Measurements from ENCODE around the gene ATP5ME. TPM values are rescaled to one million over a fixed set of nuclear protein-coding genes. Genes with fewer than 3 reads are reported as not detected.

ATP5ME gene
- polyA plus RNA-seq, 3 donors, result 163 to 397 (median 367) TPM

- Histone ChIP-seq H3K4me2 (replicated peaks; ENCODE audit: extremely low read depth, low read length, poor library complexity, severe bottlenecking) (no peak overlapping the region), H3K9ac (ENCODE audit: insufficient read depth, low read length, poor library complexity, severe bottlenecking) (no peak overlapping the region), H2AFZ (ENCODE audit: insufficient read depth, low read depth, low read length, poor library complexity, severe bottlenecking) (no peak overlapping the region), H3K36me3 (replicated peaks in 1 of 2; ENCODE audit: control insufficient read depth in 1 of 2, insufficient read depth in 2 of 2, low read length in 2 of 2) (peaks cover 7 to 36% of the 10 kb centered on the region in 2 donors), H3K9me3 (replicated peaks in 1 of 2; ENCODE audit: control insufficient read depth in 1 of 2, insufficient read depth in 1 of 2, low read length in 2 of 2) (no peaks in the 10 kb centered on the region), H3K27me3 (ENCODE audit: control insufficient read depth in 2 of 2, insufficient read depth in 2 of 2, low read length in 2 of 2) (no peaks in the 10 kb centered on the region), H4K20me1 (ENCODE audit: insufficient read depth, low read length) (peaks cover 80% of the 10 kb centered on the region), H3K27ac (ENCODE audit: low read depth in 1 of 2, low read length in 2 of 2) (no peak overlapping the region), H3K79me2 (ENCODE audit: insufficient read depth, low read length) (peaks cover 83% of the 10 kb centered on the region), H3K4me3 (replicated peaks in 1 of 3; ENCODE audit: low read depth in 2 of 3, low read length in 3 of 3) (no peak overlapping the region), H3K4me1 (ENCODE audit: control insufficient read depth in 1 of 2, insufficient read depth in 2 of 2, low read length in 2 of 2) (peaks cover 9 to 11% of the 10 kb centered on the region in 2 donors)
- TF ChIP-seq CTCF (IDR thresholded peaks at IDR 0.05), result no peak
- H3K36me3 Mint-ChIP-seq, result peaks cover 19 to 40% of the 10 kb centered on the region in 2 donors
- no peaks in the 10 kb centered on the region for H3K9me3 Mint-ChIP-seq
- no peak for DNase-seq
- intact Hi-C loops (cut with micrococcal nuclease), result no loop called here
- H3K4me3 Mint-ChIP-seq, result no peak overlapping the region
- no peak overlapping the region for H3K27ac Mint-ChIP-seq
- H3K27me3 Mint-ChIP-seq (ENCODE audit: low read depth in 3 of 3), result peaks cover 0 to 3% (median 2%) of the 10 kb centered on the region in 3 donors
- peaks cover 15% of the 10 kb centered on the region for H3K4me1 Mint-ChIP-seq
- WGBS (ENCODE audit: insufficient coverage), result 98% methylated on average over 16 of the region's 18 CpGs
Observed at GRCh38 chr4:714087-714486, 40.0 kb upstream of the ATP5ME start.

GRCh38 chr4:712916-713632 lies 39.0 kb upstream of the ATP5ME start:
- DNase-seq, result no peak

More at GRCh38 chr4:712916-713632, 39.0 kb upstream of the ATP5ME start:
- H4K20me1 ChIP-seq (ENCODE audit: insufficient read depth, low read length), result peaks cover 80% of the 10 kb centered on the region
- H3K9me3 Mint-ChIP-seq, result no peaks in the 10 kb centered on the region
- no peak overlapping the region for H3K9ac ChIP-seq (ENCODE audit: insufficient read depth, low read length, poor library complexity, severe bottlenecking)
- intact Hi-C loops (cut with micrococcal nuclease), result no loop called here
- no peak overlapping the region for H3K4me3 Mint-ChIP-seq
- no peak for TF ChIP-seq CTCF (IDR thresholded peaks at IDR 0.05)
- H2AFZ ChIP-seq (ENCODE audit: insufficient read depth, low read depth, low read length, poor library complexity, severe bottlenecking), result no peak overlapping the region
- peaks cover 83% of the 10 kb centered on the region for H3K79me2 ChIP-seq (ENCODE audit: insufficient read depth, low read length)
- H3K27ac Mint-ChIP-seq, result peak overlapping the region in 1 of 7 donors; percentile 18
- peaks cover 20 to 38% of the 10 kb centered on the region in 2 donors for H3K36me3 Mint-ChIP-seq
- H3K27me3 ChIP-seq (ENCODE audit: control insufficient read depth in 2 of 2, insufficient read depth in 2 of 2, low read length in 2 of 2), result no peaks in the 10 kb centered on the region
- peaks cover 7 to 36% of the 10 kb centered on the region in 2 donors for H3K36me3 ChIP-seq (replicated peaks in 1 of 2; ENCODE audit: control insufficient read depth in 1 of 2, insufficient read depth in 2 of 2, low read length in 2 of 2)
- H3K4me1 ChIP-seq (ENCODE audit: control insufficient read depth in 1 of 2, insufficient read depth in 2 of 2, low read length in 2 of 2), result peaks cover 18 to 21% of the 10 kb centered on the region in 2 donors
- 73% methylated on average over 7 of the region's 9 CpGs for WGBS (ENCODE audit: insufficient coverage)
- H3K4me2 ChIP-seq (replicated peaks; ENCODE audit: extremely low read depth, low read length, poor library complexity, severe bottlenecking), result no peak overlapping the region
- H3K4me1 Mint-ChIP-seq, result peaks cover 25% of the 10 kb centered on the region
- no peaks in the 10 kb centered on the region for H3K9me3 ChIP-seq (replicated peaks in 1 of 2; ENCODE audit: control insufficient read depth in 1 of 2, insufficient read depth in 1 of 2, low read length in 2 of 2)
- peaks cover 0 to 3% (median 3%) of the 10 kb centered on the region in 3 donors for H3K27me3 Mint-ChIP-seq (ENCODE audit: low read depth in 3 of 3)
- H3K27ac ChIP-seq (ENCODE audit: low read depth in 1 of 2, low read length in 2 of 2), result no peak overlapping the region
- no peak overlapping the region for H3K4me3 ChIP-seq (replicated peaks in 1 of 3; ENCODE audit: low read depth in 2 of 3, low read length in 3 of 3)
